ENCODE results near the gene BLNK.
"Not testable (repeated sequence)": the region's sequence is repeated elsewhere in the genome, so short reads cannot be mapped to it uniquely, and the experiment has no call there.

The BLNK gene

DNA sequence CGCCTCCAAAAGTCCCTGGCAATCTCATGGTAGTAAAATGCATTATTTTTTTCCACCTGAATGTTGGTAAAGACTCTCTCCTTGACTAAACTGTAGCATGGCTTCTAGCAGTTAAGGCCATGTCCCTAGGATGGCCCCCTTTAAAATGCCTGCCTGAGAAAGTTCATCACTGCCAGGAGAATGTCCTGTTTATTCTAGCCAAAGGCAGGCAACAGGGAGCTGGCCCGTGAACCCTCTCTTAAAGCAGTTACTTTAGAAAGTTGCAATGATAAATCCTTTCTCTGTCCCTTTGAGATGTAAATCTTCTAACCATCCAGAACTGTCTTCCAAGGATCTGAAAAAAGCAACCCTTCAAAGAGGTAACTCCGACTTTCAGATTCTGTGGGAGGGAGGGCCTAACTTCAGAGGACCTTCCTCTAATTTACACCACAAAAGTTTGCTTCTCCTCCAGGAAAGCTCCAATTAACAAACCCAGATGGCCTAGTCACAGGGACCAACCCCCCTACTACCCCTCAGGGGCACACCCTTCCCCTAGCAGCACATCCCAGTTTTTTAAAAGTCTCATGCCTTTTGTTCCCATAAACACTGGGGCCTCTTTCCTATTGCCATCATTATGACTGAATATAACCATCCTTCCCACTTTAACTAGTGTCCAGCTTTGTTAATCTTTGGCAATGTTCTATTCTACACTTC lies 38.4 kb upstream of the BLNK start:
- TF ChIP-seq, protein P1, sequence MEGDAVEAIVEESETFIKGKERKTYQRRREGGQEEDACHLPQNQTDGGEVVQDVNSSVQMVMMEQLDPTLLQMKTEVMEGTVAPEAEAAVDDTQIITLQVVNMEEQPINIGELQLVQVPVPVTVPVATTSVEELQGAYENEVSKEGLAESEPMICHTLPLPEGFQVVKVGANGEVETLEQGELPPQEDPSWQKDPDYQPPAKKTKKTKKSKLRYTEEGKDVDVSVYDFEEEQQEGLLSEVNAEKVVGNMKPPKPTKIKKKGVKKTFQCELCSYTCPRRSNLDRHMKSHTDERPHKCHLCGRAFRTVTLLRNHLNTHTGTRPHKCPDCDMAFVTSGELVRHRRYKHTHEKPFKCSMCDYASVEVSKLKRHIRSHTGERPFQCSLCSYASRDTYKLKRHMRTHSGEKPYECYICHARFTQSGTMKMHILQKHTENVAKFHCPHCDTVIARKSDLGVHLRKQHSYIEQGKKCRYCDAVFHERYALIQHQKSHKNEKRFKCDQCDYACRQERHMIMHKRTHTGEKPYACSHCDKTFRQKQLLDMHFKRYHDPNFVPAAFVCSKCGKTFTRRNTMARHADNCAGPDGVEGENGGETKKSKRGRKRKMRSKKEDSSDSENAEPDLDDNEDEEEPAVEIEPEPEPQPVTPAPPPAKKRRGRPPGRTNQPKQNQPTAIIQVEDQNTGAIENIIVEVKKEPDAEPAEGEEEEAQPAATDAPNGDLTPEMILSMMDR (IDR thresholded peaks at IDR 0.05; ENCODE audit: control insufficient read depth, insufficient read depth, low read depth, low read length, missing control alignments), result no peak
- no peak overlapping the region for H3K4me3 ChIP-seq (ENCODE audit: control insufficient read depth, low read depth, low read length)
- DNase-seq (ENCODE audit: low read depth), result no peak

DNA sequence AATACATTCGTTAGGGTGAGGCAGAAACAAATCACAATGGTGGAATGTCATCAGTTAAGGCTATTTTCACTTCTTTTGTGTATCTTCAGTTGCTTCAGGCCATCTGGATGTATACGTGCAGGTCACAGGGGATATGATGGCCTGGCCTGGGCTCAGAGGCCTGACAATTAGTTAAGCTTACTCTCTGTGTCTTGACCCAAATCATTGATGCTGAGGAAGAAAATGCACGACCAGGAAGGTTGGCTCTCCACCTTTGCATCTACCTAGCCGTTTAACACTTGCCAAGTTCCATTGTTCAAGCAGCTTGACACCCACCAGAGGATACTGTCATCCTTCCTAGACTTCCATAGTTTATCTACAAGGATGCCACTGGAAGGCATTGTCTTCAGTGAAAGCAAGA lies 37.5 kb upstream of the BLNK start:
- not testable (repeated sequence) for DNase-seq (ENCODE audit: low read depth); H3K4me3 ChIP-seq (ENCODE audit: control insufficient read depth, low read depth, low read length)

DNA sequence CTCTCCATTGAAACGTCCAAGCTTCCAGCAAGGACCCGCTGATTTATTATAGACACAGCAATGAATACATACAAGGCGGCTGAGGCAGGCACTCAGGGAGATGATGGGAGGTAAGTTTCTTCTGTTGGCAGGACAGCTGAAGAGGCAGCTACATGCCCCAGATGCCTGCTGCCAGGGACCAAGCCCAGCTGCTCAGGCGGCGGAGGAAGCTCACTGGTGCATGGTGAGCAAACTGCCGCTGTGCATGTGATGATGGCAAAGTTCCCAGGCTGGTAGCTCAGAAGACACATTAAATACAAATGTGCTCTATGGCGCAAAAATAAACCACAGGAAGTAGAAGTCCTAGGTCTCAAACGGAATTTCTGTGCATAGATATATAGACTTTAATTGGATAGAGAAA lies 35.1 kb upstream of the BLNK start:
- TF ChIP-seq, protein P1 (IDR thresholded peaks at IDR 0.05; ENCODE audit: control insufficient read depth, insufficient read depth, low read depth, low read length, missing control alignments), result no peak
- H3K4me3 ChIP-seq (ENCODE audit: control insufficient read depth, low read depth, low read length), result no peak overlapping the region
- no peak for DNase-seq (ENCODE audit: low read depth)

DNA sequence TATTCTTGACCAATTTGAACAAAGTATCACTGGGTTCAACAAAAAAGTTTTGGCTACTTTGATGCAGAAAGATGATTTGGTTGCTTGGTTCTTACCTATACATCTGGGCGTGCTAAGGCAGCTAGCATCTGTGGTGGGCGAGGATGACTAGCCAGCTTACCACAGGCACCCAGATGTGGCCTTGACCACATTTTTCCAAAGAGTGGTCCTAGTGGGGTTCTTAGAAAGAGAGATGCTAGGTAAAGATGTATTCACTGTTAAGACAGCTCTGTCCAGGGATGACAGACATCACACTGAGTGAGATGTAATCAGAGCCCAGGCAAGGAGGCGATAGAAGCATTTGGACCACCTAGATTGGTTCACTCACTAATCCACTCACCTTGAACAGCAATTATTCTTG lies 33.6 kb upstream of the BLNK start:
- TF ChIP-seq, protein P1 (IDR thresholded peaks at IDR 0.05; ENCODE audit: control insufficient read depth, insufficient read depth, low read depth, low read length, missing control alignments), result no peak
- DNase-seq (ENCODE audit: low read depth), result no peak
- no peak overlapping the region for H3K4me3 ChIP-seq (ENCODE audit: control insufficient read depth, low read depth, low read length)

DNA sequence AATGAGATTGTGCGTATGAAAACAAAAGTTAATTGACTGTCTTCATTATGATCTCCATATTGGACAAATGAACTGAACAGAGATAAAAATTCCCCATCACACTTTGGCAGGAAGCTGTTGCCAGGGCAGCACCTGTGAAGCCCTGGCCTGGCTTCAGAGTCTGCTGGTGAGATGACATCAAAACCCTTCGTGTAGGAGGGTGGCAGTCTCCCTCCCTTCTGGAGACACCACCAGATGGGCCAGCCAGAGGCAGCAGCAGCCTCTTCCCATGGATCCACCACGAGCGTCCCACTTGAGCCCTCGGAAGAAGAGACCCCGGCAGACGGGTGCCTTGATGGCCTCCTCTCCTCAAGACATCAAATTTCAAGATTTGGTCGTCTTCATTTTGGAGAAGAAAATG lies 32.9 kb upstream of the BLNK start, which contains the start of gene DNTT:
TSS of gene DNTT (plus strand) at position 205 of the 400 bp plus-strand sequence. CDS start at position 269, 64 bp downstream.
- no peak within 1 kb of the TSS for H3K4me3 ChIP-seq (ENCODE audit: control insufficient read depth, low read depth, low read length)
- TF ChIP-seq, protein P1 (IDR thresholded peaks at IDR 0.05; ENCODE audit: control insufficient read depth, insufficient read depth, low read depth, low read length, missing control alignments), result no peak
- DNase-seq (ENCODE audit: low read depth), result no peak

DNA sequence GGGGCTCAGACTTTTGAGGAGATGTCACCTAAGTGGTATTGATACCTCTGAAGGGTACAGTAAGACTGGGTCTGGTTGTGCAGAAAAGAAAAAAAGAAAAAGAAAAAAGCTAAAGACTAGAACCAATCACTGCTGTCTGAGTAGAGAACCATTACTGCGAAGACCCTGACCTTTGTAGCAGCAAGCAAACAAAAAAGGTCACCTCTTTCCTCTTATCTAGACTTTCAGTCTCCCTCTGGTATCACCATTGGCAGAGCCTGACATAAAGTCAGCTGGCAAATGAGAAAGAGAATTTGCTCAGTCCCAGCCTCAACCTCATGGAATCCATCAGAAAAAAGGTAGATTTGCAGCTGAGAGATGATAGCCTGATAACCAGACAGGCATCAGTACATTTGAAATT lies 30.2 kb upstream of the BLNK start:
- TF ChIP-seq, protein P1 (IDR thresholded peaks at IDR 0.05; ENCODE audit: control insufficient read depth, insufficient read depth, low read depth, low read length, missing control alignments), result no peak
- no peak for DNase-seq (ENCODE audit: low read depth)
- H3K4me3 ChIP-seq (ENCODE audit: control insufficient read depth, low read depth, low read length), result no peak overlapping the region

DNA sequence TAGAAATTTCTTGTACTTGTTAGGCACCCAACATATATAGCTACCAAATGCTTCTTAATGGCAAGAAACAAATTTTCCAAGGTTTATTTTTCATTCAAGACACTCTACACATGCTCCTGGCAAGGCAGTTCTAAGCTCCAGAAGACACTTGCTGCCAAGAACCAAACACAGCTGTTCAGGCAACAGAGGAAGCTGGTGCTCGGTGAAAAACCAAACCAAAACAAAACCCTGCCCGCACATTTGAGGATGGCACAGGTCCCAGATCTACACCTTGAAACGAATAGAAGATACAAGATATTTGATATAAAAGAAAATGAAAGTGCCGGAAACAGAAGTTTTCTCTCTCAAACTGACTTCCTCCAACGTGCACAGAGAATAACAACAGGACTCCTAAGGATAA lies 28.0 kb upstream of the BLNK start:
- no peak for DNase-seq (ENCODE audit: low read depth)

More for the DNA sequence above, 28.0 kb upstream of the BLNK start:
- H3K4me3 ChIP-seq (ENCODE audit: control insufficient read depth, low read depth, low read length), result no peak overlapping the region
- TF ChIP-seq, protein P1 (IDR thresholded peaks at IDR 0.05; ENCODE audit: control insufficient read depth, insufficient read depth, low read depth, low read length, missing control alignments), result no peak

Measured in AG09309 (cell line).